Measurements from ENCODE around the gene SPIB.
"Not testable (repeated sequence)": the region's sequence is repeated elsewhere in the genome, so short reads cannot be mapped to it uniquely, and the experiment has no call there.

Gene SPIB

GRCh38 chr19:50447053-50447452 is 28.3 kb downstream of the SPIB start:
- no peak for DNase-seq

GRCh38 chr19:50447750-50448149 is 29.0 kb downstream of the SPIB start:
- no peak for DNase-seq

- DNase-seq, result no peak
These were observed 30.6 kb downstream of the SPIB start for GRCh38 chr19:50449236-50449899.

- DNase-seq, result no peak
These were observed 31.9 kb downstream of the SPIB start for GRCh38 chr19:50450369-50451222.

GRCh38 chr19:50451223-50451534 is 32.4 kb downstream of the SPIB start:
- DNase-seq, result no peak

- DNase-seq, result no peak
These were observed 34.5 kb downstream of the SPIB start for GRCh38 chr19:50453243-50453642.

GRCh38 chr19:50455992-50456391 is 37.3 kb downstream of the SPIB start:
- no peak for DNase-seq

- no peak for DNase-seq
These were observed 38.6 kb downstream of the SPIB start for GRCh38 chr19:50457300-50457699.

- DNase-seq, result no peak
These were observed 39.8 kb downstream of the SPIB start for GRCh38 chr19:50458396-50459066.

GRCh38 chr19:50459067-50459456 is 40.3 kb downstream of the SPIB start:
- DNase-seq, result no peak

- no peak for DNase-seq
These were observed 40.9 kb downstream of the SPIB start for GRCh38 chr19:50459638-50460037.

- DNase-seq, result no peak
These were observed 41.5 kb downstream of the SPIB start for GRCh38 chr19:50460161-50460765.

GRCh38 chr19:50461066-50461875 is 42.5 kb downstream of the SPIB start:
- peak; percentile 82 for DNase-seq

- no peak for DNase-seq
These were observed 44.2 kb downstream of the SPIB start for GRCh38 chr19:50462970-50463369.

GRCh38 chr19:50464348-50464747 is 45.6 kb downstream of the SPIB start:
- no peak for DNase-seq

- DNase-seq, result no peak
These were observed 46.3 kb downstream of the SPIB start for GRCh38 chr19:50465000-50465399.

- DNase-seq, result no peak
These were observed 47.4 kb downstream of the SPIB start for GRCh38 chr19:50465986-50466705.

GRCh38 chr19:50466706-50467039 is 47.9 kb downstream of the SPIB start:
- no peak for DNase-seq

GRCh38 chr19:50467566-50467965 is 48.8 kb downstream of the SPIB start:
- no peak for DNase-seq

GRCh38 chr19:50468818-50469217 is 50.1 kb downstream of the SPIB start:
- DNase-seq, result peak; percentile 53

- not testable (repeated sequence) for DNase-seq
These were observed 54.6 kb downstream of the SPIB start for GRCh38 chr19:50473336-50473735.

- DNase-seq, result peak; percentile 58
These were observed 56.4 kb downstream of the SPIB start for GRCh38 chr19:50475101-50475568.
